NCI-H2196 treated with DMSO at 0.1 percent for 48 hours (cell line): ENCODE measurements around the gene PCDH17.

Experiments
- DNase-seq: peaks from one replicate; lab custom pipeline; 2025; ENCODE audit not compliant: unreplicated experiment; lab: John Stamatoyannopoulos, UW

Gene PCDH17, protein sequence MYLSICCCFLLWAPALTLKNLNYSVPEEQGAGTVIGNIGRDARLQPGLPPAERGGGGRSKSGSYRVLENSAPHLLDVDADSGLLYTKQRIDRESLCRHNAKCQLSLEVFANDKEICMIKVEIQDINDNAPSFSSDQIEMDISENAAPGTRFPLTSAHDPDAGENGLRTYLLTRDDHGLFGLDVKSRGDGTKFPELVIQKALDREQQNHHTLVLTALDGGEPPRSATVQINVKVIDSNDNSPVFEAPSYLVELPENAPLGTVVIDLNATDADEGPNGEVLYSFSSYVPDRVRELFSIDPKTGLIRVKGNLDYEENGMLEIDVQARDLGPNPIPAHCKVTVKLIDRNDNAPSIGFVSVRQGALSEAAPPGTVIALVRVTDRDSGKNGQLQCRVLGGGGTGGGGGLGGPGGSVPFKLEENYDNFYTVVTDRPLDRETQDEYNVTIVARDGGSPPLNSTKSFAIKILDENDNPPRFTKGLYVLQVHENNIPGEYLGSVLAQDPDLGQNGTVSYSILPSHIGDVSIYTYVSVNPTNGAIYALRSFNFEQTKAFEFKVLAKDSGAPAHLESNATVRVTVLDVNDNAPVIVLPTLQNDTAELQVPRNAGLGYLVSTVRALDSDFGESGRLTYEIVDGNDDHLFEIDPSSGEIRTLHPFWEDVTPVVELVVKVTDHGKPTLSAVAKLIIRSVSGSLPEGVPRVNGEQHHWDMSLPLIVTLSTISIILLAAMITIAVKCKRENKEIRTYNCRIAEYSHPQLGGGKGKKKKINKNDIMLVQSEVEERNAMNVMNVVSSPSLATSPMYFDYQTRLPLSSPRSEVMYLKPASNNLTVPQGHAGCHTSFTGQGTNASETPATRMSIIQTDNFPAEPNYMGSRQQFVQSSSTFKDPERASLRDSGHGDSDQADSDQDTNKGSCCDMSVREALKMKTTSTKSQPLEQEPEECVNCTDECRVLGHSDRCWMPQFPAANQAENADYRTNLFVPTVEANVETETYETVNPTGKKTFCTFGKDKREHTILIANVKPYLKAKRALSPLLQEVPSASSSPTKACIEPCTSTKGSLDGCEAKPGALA (N-terminal part only)

DNA sequence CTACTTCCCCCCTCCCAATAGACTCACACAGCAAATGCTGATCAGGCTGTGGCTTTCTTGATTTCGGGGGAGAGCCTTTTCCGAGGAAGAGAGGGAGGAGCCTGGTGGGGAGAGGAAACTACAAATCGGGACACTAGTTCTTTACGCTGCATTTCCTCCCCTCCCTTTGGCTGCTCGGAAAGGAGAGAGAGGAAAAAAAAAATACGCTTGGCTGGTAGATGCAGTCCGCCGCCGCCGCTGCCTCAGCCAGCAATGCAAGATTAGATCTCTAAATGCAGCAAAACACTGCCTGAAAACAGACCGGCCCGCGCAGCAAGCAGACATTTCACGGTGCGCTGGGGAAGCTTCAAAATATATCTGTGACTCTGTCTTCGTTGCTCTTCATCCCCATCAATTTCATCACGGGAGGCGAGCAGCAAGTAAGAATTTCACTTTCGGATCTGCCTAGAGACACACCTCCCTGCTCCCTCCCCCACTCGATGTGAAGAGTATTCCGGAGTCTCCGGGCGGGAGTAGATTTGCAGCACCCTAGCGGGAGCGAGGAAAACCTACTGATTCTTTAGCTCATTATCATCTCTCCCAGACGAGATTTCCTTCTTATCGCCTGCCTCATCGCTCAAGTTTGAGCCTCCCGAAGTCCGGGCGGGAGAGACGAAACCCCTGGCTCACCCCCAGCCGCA is at the start of gene PCDH17:
PCDH17 (plus strand) TSS at position 149 of the 680 bp plus-strand sequence. CDS start 803 bp downstream, outside the sequence.
- DNase-seq, result no peak

DNA sequence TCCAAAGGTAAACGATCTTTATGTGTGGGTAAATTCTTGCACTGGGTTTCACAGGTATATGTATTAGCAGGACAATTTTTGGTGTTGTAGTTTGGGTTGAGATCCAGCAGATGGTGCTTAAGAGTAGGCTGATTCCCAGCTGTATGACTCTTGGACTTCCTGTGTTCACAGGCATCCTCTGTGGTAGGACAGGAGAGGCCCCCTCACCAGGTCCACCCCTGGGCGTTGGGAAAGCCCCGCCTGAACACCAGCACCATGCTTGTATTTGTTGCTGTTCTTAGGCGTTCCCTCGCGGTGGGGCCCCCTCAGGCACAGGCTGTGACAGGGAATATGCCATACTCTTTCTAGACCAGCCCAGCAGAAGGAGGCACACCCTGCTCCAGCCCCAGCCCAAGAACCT is 49.5 kb upstream of the PCDH17 start:
- DNase-seq, result no peak

DNA sequence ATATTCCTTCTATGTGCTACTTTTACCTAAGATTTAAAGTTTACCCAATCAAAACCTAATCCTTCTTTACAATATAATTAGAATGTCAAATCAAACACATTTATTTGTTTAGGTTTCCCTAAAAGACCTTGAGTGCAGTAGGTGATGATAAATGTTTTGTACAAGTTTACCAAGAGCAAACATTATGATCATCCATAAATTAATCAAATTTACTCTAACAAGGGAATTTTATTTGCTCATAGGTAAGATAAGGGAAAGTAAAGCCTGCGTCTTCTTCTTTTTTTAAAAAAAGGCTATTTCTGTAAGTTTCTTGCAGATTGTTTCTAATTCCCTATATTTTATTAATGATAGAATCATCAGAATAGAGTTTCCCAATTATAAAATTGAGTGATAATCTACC is 48.0 kb upstream of the PCDH17 start:
- no peak for DNase-seq

DNA sequence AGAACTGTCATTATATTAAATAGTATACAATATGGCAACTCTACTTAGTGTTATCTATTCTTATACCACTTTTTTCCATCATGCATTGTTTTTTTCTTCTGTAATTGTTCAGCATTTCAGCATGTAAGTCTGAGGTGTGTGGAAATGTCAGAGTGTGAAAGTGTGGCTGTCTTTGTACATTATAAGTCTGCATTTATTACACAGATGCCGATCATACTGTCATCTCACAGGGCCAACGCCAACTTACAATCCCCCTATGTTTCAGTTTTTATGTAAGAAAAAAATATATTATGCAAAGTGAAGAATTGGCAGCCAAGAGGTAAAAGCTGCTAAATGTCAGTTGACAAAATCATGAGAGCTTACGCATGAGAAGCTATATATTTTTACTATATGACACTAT is 42.9 kb upstream of the PCDH17 start:
- no peak for DNase-seq

DNA sequence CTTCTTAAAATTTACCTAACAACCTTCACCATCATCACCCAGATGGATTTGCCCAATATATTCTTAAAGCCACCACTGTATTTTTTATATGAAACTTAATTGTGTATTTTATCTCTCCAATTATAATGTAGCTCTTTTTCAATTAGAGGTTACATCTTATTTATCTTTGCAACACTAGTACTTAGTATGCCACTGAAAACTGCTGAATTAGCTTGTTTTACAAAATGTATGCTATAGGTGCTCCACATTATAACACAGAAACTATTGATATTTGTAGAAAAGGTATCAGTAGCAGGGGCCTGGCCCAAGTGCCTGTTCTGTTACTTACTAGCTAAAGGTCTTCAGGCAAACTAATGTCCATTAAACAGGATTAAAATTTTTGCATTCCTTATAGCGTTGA is 35.8 kb upstream of the PCDH17 start:
- DNase-seq, result no peak

DNA sequence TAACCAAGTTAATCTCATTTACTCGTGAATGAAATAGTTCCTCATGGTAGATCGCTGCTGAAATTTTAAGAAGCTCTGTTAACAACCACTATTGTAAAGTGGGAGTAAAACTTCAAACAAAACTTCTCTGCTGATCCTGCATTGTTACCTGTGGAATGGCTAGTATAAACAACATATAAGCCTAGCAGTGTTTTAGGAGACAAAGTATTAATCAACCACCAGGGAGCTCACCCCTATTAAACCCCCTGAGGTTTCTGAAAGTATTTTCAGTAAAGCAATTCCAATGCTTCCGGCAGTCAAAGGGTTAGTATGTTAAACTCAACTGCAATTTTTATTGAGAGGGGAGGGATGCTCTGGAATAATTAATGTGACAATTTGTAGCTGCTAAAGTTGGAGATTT is 30.0 kb upstream of the PCDH17 start:
- DNase-seq, result no peak

DNA sequence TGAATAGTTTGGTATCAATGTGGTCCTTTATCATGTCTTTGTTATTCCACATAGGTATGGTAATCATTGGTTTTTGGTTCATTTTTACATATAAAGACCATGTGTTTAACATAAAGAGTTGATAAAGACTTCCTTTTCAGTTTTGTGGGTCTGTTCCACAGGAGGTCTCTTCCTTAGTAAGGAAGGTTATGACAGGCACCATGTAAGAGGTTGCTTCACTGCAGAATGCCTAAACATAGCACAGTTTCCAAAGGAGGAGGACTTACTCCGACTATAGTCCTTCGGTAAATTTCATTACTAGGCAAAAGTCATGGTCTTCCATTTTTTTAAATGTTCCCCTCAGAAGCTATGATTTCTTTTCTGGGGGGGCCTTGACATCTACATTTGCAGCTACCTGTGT is 27.1 kb upstream of the PCDH17 start:
- no peak for DNase-seq

DNA sequence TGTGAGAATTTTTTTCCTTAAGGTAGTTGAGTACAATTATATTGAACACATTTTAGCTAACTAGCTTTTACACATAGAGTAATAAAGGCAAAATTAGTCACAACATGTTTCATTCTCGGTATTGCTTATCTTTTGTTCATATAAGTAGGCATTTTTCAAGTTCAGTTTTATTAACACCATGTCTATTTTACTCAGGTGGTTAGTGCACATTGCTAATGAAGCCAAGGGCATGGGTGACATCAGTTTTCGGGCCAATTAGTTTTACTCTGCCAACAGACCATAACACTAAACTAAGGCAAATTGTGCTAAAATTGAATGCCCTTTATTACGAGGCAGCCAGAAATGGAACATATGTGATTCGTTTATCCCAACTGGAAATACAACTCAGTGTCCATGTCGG is 19.6 kb upstream of the PCDH17 start:
- no peak for DNase-seq

DNA sequence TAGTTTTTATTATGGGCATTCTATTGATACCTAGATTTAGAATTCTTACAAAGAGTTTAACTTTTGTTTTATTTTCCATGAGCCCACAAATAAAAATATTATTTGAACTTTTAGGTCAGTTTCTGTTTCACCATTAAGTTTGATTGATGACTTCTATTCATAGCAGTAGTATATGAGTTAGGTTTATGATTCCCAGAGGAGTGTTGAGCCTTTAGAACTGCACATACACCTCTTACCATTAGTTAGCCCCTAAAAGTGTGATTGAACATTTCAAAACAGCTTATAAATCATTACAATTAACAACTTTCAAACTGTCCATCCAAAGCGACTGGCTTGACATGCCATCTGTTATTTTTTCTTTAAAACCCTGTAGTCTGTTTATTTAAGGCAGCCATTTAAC is 19.0 kb upstream of the PCDH17 start:
- no peak for DNase-seq

DNA sequence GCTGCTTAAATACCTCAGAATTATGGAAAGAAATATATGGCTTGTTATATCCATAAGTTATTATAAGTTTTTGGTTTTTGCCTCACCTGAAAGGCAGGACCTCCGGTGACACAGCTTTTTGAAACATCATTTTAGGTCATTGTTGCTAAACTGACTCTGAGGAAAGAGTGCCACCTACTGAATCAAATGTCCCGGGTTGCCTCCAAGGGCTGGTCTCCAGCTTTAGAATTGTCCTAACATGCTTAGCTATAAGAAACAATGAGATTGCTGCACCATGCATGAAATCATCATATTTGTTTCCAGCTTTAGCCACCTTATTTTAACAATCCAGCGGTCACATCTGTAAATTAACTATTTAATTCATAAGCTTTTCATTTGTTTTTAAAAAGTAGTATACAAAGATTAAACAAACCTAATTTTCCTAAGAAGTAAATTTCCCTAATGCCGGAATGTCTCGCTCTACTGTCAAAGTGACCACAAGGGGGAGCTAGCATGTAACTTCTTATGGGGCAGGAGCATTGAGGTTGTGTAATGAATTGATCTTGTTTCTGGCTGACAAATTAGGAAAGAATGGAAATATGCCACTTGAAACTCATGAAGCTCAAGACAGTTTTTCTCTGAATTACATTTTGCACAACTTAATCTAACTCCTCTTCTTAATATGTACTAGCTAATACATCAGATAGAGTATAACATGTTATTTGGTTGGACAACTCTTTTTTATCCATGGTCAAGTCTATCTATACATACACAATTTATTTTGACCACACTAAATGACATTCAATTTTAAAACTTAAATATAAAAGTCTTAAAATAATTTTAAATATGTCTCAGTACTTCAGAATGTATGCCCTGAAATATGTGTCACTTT is 6.7 kb upstream of the PCDH17 start:
- DNase-seq, result no peak

DNA sequence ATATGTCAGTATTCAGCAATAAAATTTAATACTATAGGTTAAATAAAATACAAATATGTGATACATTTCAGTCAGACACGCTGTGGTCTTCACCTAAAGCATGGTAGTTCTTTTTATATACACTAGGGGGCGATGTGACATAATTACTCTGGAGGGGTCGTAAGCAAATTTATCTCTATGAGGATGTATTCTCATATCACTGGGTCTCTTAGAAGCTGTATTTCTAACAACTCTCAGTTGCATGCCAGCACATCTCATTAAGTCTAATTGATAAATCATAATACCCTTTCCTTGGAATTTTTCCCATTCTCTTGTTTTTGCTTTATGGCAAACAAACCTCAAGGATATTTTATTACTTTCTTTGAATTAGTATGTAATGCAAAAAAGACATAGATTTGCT is 3.9 kb upstream of the PCDH17 start:
- DNase-seq, result peak; percentile 0

DNA sequence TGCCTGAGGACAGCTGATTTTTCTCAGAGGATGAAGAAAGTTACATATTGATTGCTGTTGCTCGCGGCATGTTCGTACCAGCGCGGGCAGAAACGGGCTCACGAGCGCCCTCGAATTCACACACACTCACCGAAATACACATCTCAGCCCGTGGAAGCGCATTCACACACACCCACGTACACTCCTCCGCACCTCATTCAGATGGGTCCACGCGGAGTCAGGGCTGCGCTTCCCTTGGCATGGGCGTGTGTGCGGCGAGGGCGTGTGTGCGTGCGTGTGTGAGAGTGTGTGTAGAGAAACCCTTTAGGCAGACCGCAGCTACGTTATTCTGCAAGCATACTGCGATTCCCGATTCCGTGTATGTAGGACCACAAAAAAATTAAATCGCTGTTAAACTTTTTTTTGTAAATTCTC is 2.1 kb upstream of the PCDH17 start:
- DNase-seq, result no peak

DNA sequence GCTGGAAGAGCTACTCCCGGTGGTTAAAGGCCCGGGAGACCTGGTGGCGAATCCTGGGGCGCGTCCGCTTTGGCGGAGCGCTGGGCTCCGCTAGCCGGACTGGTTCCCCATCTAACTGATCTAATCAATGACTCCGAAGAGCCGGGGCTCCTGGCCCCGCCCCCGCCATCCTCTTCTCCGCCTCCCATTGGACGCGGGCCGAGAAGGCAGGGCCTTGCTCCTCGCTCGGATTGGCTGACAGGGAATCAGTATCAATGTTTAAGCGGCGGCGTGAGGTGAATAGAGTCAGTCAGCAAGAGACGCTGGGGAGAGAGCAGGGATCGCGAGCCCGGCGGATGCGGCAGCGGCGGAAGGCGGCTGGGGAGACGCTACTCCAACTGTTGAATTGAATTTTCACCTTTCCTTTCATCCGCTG is 1.7 kb upstream of the PCDH17 start:
- peak; percentile 24 for DNase-seq

DNA sequence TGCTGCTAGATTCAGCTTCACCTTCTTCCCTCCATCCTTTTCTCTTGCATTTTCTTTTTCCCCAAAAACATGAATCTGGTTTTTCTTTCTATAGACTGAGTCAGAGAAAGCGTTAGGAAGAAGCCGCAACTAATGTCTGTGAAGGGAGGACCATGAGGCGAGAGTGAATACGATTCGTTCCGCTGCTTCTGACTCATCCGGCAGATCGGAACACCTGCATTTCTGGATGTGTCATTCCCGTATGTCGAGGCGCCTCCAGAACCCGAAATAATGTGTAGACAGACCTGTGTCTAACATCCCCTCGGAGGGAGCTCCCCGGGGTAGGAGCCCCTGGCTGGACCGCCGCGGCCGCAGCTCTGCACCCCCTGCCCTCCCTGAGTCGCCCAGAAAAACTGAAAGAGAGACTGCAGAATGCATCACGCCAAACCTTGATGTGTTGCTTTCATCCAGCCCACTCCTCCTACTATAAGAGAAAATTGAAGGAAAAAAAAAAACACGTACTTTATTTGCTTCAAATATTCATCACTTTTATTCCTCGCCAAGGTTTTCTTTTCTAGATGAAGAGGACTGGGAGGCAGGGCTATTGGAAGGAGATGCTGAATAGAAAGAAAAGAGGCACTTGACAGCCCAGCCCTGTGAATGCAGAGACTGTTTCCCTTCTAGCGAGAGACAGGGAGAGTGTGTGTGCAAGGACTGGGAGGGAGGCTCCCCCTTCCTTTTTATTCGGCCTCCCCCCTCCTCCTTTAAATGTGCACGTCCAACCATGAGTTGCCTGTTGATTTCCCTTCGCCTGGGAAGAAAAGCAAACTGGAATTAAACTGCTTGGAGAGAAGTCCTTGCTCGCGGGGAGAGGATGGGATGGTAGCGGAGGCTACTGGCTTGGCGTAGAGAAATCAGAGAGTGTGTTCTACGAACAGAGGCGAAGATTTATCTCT is 616 bp upstream of the PCDH17 start:
- no peak for DNase-seq

DNA sequence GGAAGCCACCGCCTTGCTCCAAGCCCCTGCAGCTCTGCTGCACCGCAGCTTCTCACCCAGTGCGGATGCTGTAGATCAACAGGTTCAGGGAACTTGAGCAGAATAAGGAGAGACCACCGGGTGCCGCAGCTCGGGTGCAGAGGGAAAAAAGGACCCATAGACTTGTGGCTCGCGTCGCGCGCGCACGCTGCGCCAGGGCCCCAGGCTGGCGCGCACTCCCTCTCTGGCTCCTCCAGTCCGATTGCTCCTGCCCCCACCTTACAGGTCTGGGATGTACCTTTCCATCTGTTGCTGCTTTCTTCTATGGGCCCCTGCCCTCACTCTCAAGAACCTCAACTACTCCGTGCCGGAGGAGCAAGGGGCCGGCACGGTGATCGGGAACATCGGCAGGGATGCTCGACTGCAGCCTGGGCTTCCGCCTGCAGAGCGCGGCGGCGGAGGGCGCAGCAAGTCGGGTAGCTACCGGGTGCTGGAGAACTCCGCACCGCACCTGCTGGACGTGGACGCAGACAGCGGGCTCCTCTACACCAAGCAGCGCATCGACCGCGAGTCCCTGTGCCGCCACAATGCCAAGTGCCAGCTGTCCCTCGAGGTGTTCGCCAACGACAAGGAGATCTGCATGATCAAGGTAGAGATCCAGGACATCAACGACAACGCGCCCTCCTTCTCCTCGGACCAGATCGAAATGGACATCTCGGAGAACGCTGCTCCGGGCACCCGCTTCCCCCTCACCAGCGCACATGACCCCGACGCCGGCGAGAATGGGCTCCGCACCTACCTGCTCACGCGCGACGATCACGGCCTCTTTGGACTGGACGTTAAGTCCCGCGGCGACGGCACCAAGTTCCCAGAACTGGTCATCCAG is 964 bp downstream of the PCDH17 start:
- DNase-seq, result no peak

DNA sequence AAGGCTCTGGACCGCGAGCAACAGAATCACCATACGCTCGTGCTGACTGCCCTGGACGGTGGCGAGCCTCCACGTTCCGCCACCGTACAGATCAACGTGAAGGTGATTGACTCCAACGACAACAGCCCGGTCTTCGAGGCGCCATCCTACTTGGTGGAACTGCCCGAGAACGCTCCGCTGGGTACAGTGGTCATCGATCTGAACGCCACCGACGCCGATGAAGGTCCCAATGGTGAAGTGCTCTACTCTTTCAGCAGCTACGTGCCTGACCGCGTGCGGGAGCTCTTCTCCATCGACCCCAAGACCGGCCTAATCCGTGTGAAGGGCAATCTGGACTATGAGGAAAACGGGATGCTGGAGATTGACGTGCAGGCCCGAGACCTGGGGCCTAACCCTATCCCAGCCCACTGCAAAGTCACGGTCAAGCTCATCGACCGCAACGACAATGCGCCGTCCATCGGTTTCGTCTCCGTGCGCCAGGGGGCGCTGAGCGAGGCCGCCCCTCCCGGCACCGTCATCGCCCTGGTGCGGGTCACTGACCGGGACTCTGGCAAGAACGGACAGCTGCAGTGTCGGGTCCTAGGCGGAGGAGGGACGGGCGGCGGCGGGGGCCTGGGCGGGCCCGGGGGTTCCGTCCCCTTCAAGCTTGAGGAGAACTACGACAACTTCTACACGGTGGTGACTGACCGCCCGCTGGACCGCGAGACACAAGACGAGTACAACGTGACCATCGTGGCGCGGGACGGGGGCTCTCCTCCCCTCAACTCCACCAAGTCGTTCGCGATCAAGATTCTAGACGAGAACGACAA is 1.8 kb downstream of the PCDH17 start:
- DNase-seq, result no peak
